ENCODE data around the gene CEP43. TPM values are rescaled to one million over a fixed set of nuclear protein-coding genes. Genes with fewer than 3 reads are reported as not detected.

The CEP43 gene
- total RNA-seq: 10 to 100 TPM; 11.2 to 99.6 (median 18.7) TPM
- polyA plus RNA-seq: 1 to 10 TPM; 7.5 to 9.0 (median 8.0) TPM
- long read RNA-seq, donor 1, partial matches to known transcripts: 0 of 1 reads
- long read RNA-seq, donor 1, other reads (novel, unspliced or antisense): 0 of 1 reads
- long read RNA-seq, donor 2, full-length matches to known transcripts: 4 of 4 reads
- long read RNA-seq, donor 2, partial matches to known transcripts: 0 of 4 reads
- long read RNA-seq, donor 2, other reads (novel, unspliced or antisense): 0 of 4 reads
- long read RNA-seq, donor 3, partial matches to known transcripts: 0 of 1 reads
- long read RNA-seq, donor 3, other reads (novel, unspliced or antisense): 0 of 1 reads
- long read RNA-seq, donor 4, partial matches to known transcripts: 0 of 1 reads
- long read RNA-seq, donor 4, other reads (novel, unspliced or antisense): 0 of 1 reads
- long read RNA-seq, donor 5, full-length matches to known transcripts: 4 of 4 reads
- long read RNA-seq, donor 5, partial matches to known transcripts: 0 of 4 reads
- long read RNA-seq, donor 5, other reads (novel, unspliced or antisense): 0 of 4 reads
- long read RNA-seq, donor 6, partial matches to known transcripts: 0 of 3 reads
- long read RNA-seq, donor 6, other reads (novel, unspliced or antisense): 0 of 3 reads
- long read RNA-seq, donor 7, full-length matches to known transcripts: 2 of 2 reads
- long read RNA-seq, donor 7, partial matches to known transcripts: 0 of 2 reads
- long read RNA-seq, donor 7, other reads (novel, unspliced or antisense): 0 of 2 reads
- long read RNA-seq, donor 8: 0 reads
- long read RNA-seq, donor 9: 0 reads
- long read RNA-seq, donor 10, full-length matches to known transcripts: 1 of 1 reads
- long read RNA-seq, donor 10, partial matches to known transcripts: 0 of 1 reads
- long read RNA-seq, donor 10, other reads (novel, unspliced or antisense): 0 of 1 reads

- no peaks in the 10 kb centered on the region for H3K27me3 ChIP-seq
- no peaks in the 10 kb centered on the region for H3K9me3 ChIP-seq
- 0 to 1% (median 0%) methylated on average over 6 to 93 of the region's 93 CpGs for WGBS, 5 donors
- TF ChIP-seq EP300 (IDR thresholded peaks at IDR 0.05): no peak
- TF ChIP-seq, protein P1, sequence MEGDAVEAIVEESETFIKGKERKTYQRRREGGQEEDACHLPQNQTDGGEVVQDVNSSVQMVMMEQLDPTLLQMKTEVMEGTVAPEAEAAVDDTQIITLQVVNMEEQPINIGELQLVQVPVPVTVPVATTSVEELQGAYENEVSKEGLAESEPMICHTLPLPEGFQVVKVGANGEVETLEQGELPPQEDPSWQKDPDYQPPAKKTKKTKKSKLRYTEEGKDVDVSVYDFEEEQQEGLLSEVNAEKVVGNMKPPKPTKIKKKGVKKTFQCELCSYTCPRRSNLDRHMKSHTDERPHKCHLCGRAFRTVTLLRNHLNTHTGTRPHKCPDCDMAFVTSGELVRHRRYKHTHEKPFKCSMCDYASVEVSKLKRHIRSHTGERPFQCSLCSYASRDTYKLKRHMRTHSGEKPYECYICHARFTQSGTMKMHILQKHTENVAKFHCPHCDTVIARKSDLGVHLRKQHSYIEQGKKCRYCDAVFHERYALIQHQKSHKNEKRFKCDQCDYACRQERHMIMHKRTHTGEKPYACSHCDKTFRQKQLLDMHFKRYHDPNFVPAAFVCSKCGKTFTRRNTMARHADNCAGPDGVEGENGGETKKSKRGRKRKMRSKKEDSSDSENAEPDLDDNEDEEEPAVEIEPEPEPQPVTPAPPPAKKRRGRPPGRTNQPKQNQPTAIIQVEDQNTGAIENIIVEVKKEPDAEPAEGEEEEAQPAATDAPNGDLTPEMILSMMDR (IDR thresholded peaks at IDR 0.05): peak in 3 of 7 experiments; percentile 17 to 51 (median 18)
- no peak for TF ChIP-seq POLR2A (IDR thresholded peaks at IDR 0.05)
- TF ChIP-seq POLR2AphosphoS5 (IDR thresholded peaks at IDR 0.05): peak; percentile 52 to 83 (median 57)
- H3K4me3 ChIP-seq: peak within 1 kb of the TSS; percentile 84 to 100 (median 91)
- intact Hi-C loops (cut with DNase I; ENCODE audit: low total_unique reads): loop anchor here (5.0 kb wide), 1 partner anchor 37 kb away; no protein-coding TSS in a partner anchor
- H3K27ac ChIP-seq: peak within 1 kb of the TSS; percentile 66 to 84 (median 82)
- H3K4me1 ChIP-seq: peaks cover 16 to 42% (median 34%) of the 10 kb centered on the region in 4 donors
- peaks cover 0 to 5% (median 2%) of the 10 kb centered on the region in 4 donors for H3K36me3 ChIP-seq
- peak; percentile 94 to 99 for DNase-seq
Measured at GRCh38 chr6:166999145-166999883, at the start of gene CEP43. Gene CEP43, plus strand, starts transcription at chr6:166999397. Its CDS starts 16 bp downstream, at chr6:166999413.

- DNase-seq: peak; percentile 54
- peak overlapping the region; percentile 79 to 92 (median 86) for H3K27ac ChIP-seq
- H3K27me3 ChIP-seq: no peaks in the 10 kb centered on the region
- intact Hi-C loops (cut with DNase I; ENCODE audit: low total_unique reads): no loop called here
- WGBS, 5 donors: 41 to 65% (median 48%) methylated on average over 9 of the region's 9 CpGs
- no peak for TF ChIP-seq EP300 (IDR thresholded peaks at IDR 0.05)
- peak in 1 of 3 donors; percentile 25 for TF ChIP-seq POLR2AphosphoS5 (IDR thresholded peaks at IDR 0.05)
- H3K4me3 ChIP-seq: peak overlapping the region in 1 of 4 donors; percentile 22
- peaks cover 16 to 47% (median 42%) of the 10 kb centered on the region in 4 donors for H3K36me3 ChIP-seq
- H3K9me3 ChIP-seq: no peaks in the 10 kb centered on the region
- H3K4me1 ChIP-seq: peaks cover 24 to 59% (median 43%) of the 10 kb centered on the region in 4 donors
Measured at GRCh38 chr6:166949528-166950442, 49.4 kb upstream of the CEP43 start.

GRCh38 chr6:166950443-166950821, 48.8 kb upstream of the CEP43 start:
- 76 to 87% (median 82%) methylated on average over 10 of the region's 10 CpGs for WGBS, 5 donors
- peak overlapping the region in 1 of 4 donors; percentile 22 for H3K4me3 ChIP-seq
- TF ChIP-seq POLR2A (IDR thresholded peaks at IDR 0.05) (no peak), POLR2AphosphoS5 (IDR thresholded peaks at IDR 0.05) (no peak), EP300 (IDR thresholded peaks at IDR 0.05) (no peak)
- TF ChIP-seq, protein P1 (IDR thresholded peaks at IDR 0.05): no peak
- no peaks in the 10 kb centered on the region for H3K9me3 ChIP-seq
- H3K36me3 ChIP-seq: peaks cover 16 to 40% (median 37%) of the 10 kb centered on the region in 4 donors
- H3K4me1 ChIP-seq: peaks cover 26 to 65% (median 49%) of the 10 kb centered on the region in 4 donors
- DNase-seq: no peak
- H3K27me3 ChIP-seq: no peaks in the 10 kb centered on the region
- intact Hi-C loops (cut with DNase I; ENCODE audit: low total_unique reads): no loop called here
- peak overlapping the region; percentile 79 to 92 (median 86) for H3K27ac ChIP-seq
